GM12891 (cell line): Measurements from ENCODE around the gene FAM78B.

ENCODE experiments used
- PAX5 ChIP-seq: IDR thresholded peaks from 2 replicates; pipeline ENCODE4 v1.6.1; 2011; ENCODE audit warnings: low read length, moderate library complexity, mild to moderate bottlenecking; ENCODE audit not compliant: insufficient read depth, severe bottlenecking
- POLR2A ChIP-seq: IDR thresholded peaks from 2 replicates; pipeline ENCODE4 v1.6.1; 2011; ENCODE audit warnings: low read depth, low read length, control low read depth
- POLR2AphosphoS5 ChIP-seq: IDR thresholded peaks from 2 replicates; pipeline ENCODE4 v1.6.1; 2011; ENCODE audit warnings: low read depth, low read length, control low read depth
- SPI1 ChIP-seq: IDR thresholded peaks from 2 replicates; pipeline ENCODE4 v1.6.1; 2011; ENCODE audit warnings: low read depth, low read length, control low read depth
- TAF1 ChIP-seq: IDR thresholded peaks from 2 replicates; pipeline ENCODE4 v1.6.1; 2011; ENCODE audit warnings: low read depth, low read length, control low read depth

DNA sequence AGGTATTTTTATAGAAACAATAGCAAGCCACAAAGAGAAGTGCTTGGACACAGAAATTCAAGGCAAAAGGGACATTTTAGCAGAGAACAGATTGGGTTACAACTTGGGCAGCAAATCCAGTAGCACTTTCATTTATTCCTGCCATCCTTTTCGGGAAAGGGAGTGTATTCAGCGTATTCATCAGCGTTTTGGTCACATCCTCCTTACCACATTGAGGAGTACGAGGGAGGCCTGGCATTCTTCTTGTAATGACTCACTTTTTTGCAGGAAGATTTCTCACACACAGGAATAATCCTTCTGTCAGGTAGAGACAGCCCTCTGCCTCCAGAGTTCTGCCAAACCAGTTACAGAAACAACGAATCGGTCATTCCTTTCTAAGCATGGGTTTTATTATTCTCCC is 18.1 kb upstream of the FAM78B start:
- TF ChIP-seq POLR2A (no peak), POLR2AphosphoS5 (no peak), PAX5 (no peak), SPI1 (no peak), TAF1 (no peak)
